Adipocyte (in vitro differentiated cells): ENCODE measurements around the gene HYAL1.
A peak's percentile ranks its signal among the peaks of the same experiment; 100 is the strongest.

Experiments
- DNase-seq: peaks from one replicate; pipeline ENCODE4 v3.0.0-alpha.2; 2015; ENCODE audit warnings: low read depth
- H3K27me3 ChIP-seq: replicated peaks from 2 replicates; pipeline ENCODE4 v1.7.0; 2013; ENCODE audit warnings: mild to moderate bottlenecking, low read length, moderate library complexity; ENCODE audit not compliant: control insufficient read depth, insufficient read depth
- H3K36me3 ChIP-seq: 2 replicates; pipeline ENCODE4 v1.7.0; 2013; ENCODE audit warnings: low read length, mild to moderate bottlenecking, moderate library complexity; ENCODE audit not compliant: control insufficient read depth, insufficient read depth, severe bottlenecking
- H3K4me1 ChIP-seq: 2 replicates; pipeline ENCODE4 v1.7.0; 2013; ENCODE audit warnings: mild to moderate bottlenecking, low read length, moderate library complexity; ENCODE audit not compliant: control insufficient read depth, insufficient read depth
- H3K4me3 ChIP-seq: 2 replicates; pipeline ENCODE4 v1.7.0; 2013; ENCODE audit warnings: mild to moderate bottlenecking, low read length, moderate library complexity
- H3K9ac ChIP-seq: 2 replicates; pipeline ENCODE4 v1.7.0; 2013; ENCODE audit warnings: mild to moderate bottlenecking, low read length, moderate library complexity
- H3K9me3 ChIP-seq: 2 replicates; pipeline ENCODE4 v1.7.0; 2013; ENCODE audit warnings: mild to moderate bottlenecking, low read length, moderate library complexity; ENCODE audit not compliant: control insufficient read depth

HYAL1 gene

GRCh38 chr3:50341996-50342650, 38.7 kb upstream of the HYAL1 start:
- Histone ChIP-seq H3K9me3 (no peaks in the 10 kb centered on the region), H3K4me3 (no peak overlapping the region), H3K27me3 (no peaks in the 10 kb centered on the region), H3K9ac (peak overlapping the region; percentile 89), H3K4me1 (peaks cover 39% of the 10 kb centered on the region), H3K36me3 (no peaks in the 10 kb centered on the region)
- no peak for DNase-seq

- Histone ChIP-seq H3K36me3 (no peaks in the 10 kb centered on the region), H3K4me3 (peak overlapping the region; percentile 80), H3K4me1 (peaks cover 39% of the 10 kb centered on the region), H3K9me3 (no peaks in the 10 kb centered on the region), H3K9ac (peak overlapping the region; percentile 89), H3K27me3 (no peaks in the 10 kb centered on the region)
- no peak for DNase-seq
Observed at GRCh38 chr3:50341537-50341936, 38.2 kb upstream of the HYAL1 start.

- H3K27me3 ChIP-seq = no peaks in the 10 kb centered on the region
Observed at GRCh38 chr3:50340448-50341329, 37.3 kb upstream of the HYAL1 start, which contains the start of gene RASSF1. Gene RASSF1, minus strand, starts transcription at chr3:50340836. Its CDS starts 31 bp downstream, at chr3:50340805.

GRCh38 chr3:50340147-50340447, 36.7 kb upstream of the HYAL1 start:
- Histone ChIP-seq H3K9ac (peak overlapping the region; percentile 89), H3K27me3 (no peaks in the 10 kb centered on the region), H3K9me3 (no peaks in the 10 kb centered on the region), H3K4me3 (peak overlapping the region; percentile 80), H3K4me1 (peaks cover 45% of the 10 kb centered on the region), H3K36me3 (no peaks in the 10 kb centered on the region)
- no peak for DNase-seq

More at GRCh38 chr3:50340448-50341329, 37.3 kb upstream of the HYAL1 start, which contains the start of gene RASSF1:
- peak within 1 kb of the TSS; percentile 89 for H3K9ac ChIP-seq
- no peaks in the 10 kb centered on the region for H3K36me3 ChIP-seq
- H3K4me3 ChIP-seq = peak within 1 kb of the TSS; percentile 80
- peaks cover 44% of the 10 kb centered on the region for H3K4me1 ChIP-seq
- no peaks in the 10 kb centered on the region for H3K9me3 ChIP-seq
- no peak for DNase-seq

GRCh38 chr3:50339485-50340146, 36.2 kb upstream of the HYAL1 start:
- no peak for DNase-seq
- Histone ChIP-seq H3K9ac (peak overlapping the region; percentile 89), H3K27me3 (no peaks in the 10 kb centered on the region), H3K4me1 (peaks cover 49% of the 10 kb centered on the region), H3K4me3 (peak overlapping the region; percentile 80), H3K9me3 (no peaks in the 10 kb centered on the region), H3K36me3 (no peaks in the 10 kb centered on the region)

- peak overlapping the region; percentile 89 for H3K9ac ChIP-seq
- H3K9me3 ChIP-seq = no peaks in the 10 kb centered on the region
- H3K4me1 ChIP-seq = peaks cover 56% of the 10 kb centered on the region
- peak overlapping the region; percentile 40 for H3K4me3 ChIP-seq
- H3K36me3 ChIP-seq = no peaks in the 10 kb centered on the region
- DNase-seq = no peak
- no peaks in the 10 kb centered on the region for H3K27me3 ChIP-seq
Observed at GRCh38 chr3:50338965-50339364, 35.6 kb upstream of the HYAL1 start.

GRCh38 chr3:50337175-50337861, 33.9 kb upstream of the HYAL1 start:
- Histone ChIP-seq H3K4me1 (peaks cover 61% of the 10 kb centered on the region), H3K36me3 (peaks cover under 1% of the 10 kb centered on the region), H3K4me3 (peak overlapping the region; percentile 87), H3K27me3 (no peaks in the 10 kb centered on the region), H3K9me3 (no peaks in the 10 kb centered on the region), H3K9ac (peak overlapping the region; percentile 89)
- peak; percentile 100 for DNase-seq

- Histone ChIP-seq H3K4me3 (peak overlapping the region; percentile 87), H3K9ac (peak overlapping the region; percentile 89), H3K9me3 (no peaks in the 10 kb centered on the region), H3K4me1 (peaks cover 61% of the 10 kb centered on the region), H3K36me3 (peaks cover 7% of the 10 kb centered on the region), H3K27me3 (no peaks in the 10 kb centered on the region)
- peak; percentile 53 for DNase-seq
Observed at GRCh38 chr3:50336452-50337174, 33.2 kb upstream of the HYAL1 start.

- peak overlapping the region; percentile 35 for H3K4me3 ChIP-seq
- H3K27me3 ChIP-seq = no peaks in the 10 kb centered on the region
- no peaks in the 10 kb centered on the region for H3K9me3 ChIP-seq
- H3K36me3 ChIP-seq = peaks cover 28% of the 10 kb centered on the region
- peaks cover 46% of the 10 kb centered on the region for H3K4me1 ChIP-seq
- no peak for DNase-seq
- H3K9ac ChIP-seq = peak overlapping the region; percentile 50
Observed at GRCh38 chr3:50334339-50335075, 31.1 kb upstream of the HYAL1 start.

- DNase-seq = no peak
- Histone ChIP-seq H3K9ac (peak overlapping the region; percentile 50), H3K27me3 (no peaks in the 10 kb centered on the region), H3K9me3 (no peaks in the 10 kb centered on the region), H3K4me3 (peak overlapping the region; percentile 35), H3K36me3 (peaks cover 31% of the 10 kb centered on the region), H3K4me1 (peaks cover 41% of the 10 kb centered on the region)
Observed at GRCh38 chr3:50333744-50334328, 30.5 kb upstream of the HYAL1 start.
